GM04504 (cell line): Measurements from ENCODE around the gene ANTXR1.
"Not testable (repeated sequence)": the region's sequence is repeated elsewhere in the genome, so short reads cannot be mapped to it uniquely, and the experiment has no call there.

Experiments used
- DNase-seq: peaks from one replicate; pipeline ENCODE4 v3.0.0-alpha.2; 2012; ENCODE audit warnings: low read depth

ANTXR1 gene

GRCh38 chr2:69165091-69165880 is 152.3 kb downstream of the ANTXR1 start:
- DNase-seq = no peak

DNA sequence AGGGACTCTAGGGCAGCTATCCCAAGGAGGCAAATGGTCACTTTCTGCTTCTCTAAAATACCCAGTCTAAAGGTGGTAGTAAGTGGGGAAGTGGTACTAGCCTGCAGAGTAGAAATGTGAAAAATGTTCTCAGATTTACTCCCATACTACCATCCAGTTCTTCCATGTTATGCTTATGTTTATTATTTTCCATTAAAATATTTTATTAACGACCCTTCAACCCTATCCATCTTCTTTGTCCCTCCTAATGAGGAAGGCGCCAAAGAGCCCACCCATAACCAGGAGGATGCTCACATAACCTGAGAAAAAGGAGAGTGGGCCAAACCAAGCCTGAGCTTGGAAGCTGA is 153.5 kb downstream of the ANTXR1 start:
- no peak for DNase-seq

DNA sequence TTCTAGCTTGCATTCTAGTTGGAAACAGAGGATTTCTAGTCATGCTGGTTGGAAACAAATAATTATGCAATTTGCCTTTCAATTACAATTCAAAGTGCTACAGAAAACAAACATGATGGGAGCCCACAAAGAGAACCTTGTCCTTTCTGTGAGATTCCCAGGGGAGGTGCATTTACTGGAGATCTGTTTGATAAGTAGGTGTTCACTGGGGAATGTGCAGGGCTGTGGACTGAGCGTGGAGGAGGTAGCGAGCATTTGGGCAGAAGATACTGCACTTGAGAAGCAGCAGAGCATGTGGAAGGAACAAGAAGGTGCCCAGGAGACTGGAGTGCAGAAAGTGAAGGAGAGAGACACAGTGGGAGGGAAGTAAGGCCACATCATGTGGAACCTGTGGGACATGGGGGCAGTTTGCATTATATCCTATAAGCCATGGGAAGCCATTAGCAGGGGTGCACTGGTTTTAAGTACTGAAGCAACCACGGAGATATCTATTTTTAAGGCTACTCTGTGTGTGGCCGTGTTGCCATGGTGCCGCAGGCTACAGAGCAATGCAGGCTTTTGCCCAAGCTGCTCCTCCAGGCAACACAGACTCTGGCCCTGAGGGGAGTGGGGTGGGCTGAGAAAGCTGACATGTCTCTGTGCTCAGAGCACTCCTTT is 154.0 kb downstream of the ANTXR1 start:
- no peak for DNase-seq

- no peak for DNase-seq
Measured at GRCh38 chr2:69167469-69167822, 154.5 kb downstream of the ANTXR1 start.

- no peak for DNase-seq
Measured at GRCh38 chr2:69168144-69168813, 155.3 kb downstream of the ANTXR1 start.

- no peak for DNase-seq
Measured at GRCh38 chr2:69168950-69169654, 156.1 kb downstream of the ANTXR1 start.

DNA sequence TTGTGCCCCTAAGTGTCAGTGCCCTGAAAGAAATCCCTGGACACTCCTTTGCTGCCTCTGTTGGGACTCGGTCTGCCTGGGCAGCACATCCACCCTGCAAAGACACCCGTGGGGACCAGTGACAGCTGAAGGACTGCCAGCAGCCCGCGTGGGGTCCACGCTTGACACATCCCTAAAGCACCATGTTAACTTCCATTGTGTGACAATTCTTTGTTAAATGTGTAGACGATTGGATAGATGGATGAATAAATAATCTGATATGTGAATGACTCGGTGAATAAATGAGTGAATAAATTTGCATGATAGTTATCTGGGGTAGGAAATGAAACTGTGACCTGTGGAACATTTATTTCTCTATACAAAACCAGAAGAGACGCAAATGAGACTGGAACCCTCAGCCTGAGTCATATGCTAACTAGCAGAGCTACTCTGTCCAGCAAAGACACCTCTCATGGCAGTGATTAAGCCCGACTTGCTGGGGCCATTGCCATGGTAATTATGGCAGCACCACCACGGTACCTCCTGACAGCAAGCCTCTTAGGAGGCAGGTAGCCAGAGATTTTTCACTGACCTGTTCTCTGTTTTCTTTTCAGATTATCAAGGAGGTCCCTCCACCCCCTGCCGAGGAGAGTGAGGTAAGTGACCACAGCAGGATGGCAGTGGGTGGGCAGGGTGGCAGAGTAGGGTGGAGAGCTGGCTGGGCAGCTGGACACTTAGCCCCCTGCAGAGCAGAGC is 156.8 kb downstream of the ANTXR1 start:
- no peak for DNase-seq

GRCh38 chr2:69170661-69171060 is 157.7 kb downstream of the ANTXR1 start:
- no peak for DNase-seq

GRCh38 chr2:69171116-69171896 is 158.3 kb downstream of the ANTXR1 start:
- DNase-seq = no peak

DNA sequence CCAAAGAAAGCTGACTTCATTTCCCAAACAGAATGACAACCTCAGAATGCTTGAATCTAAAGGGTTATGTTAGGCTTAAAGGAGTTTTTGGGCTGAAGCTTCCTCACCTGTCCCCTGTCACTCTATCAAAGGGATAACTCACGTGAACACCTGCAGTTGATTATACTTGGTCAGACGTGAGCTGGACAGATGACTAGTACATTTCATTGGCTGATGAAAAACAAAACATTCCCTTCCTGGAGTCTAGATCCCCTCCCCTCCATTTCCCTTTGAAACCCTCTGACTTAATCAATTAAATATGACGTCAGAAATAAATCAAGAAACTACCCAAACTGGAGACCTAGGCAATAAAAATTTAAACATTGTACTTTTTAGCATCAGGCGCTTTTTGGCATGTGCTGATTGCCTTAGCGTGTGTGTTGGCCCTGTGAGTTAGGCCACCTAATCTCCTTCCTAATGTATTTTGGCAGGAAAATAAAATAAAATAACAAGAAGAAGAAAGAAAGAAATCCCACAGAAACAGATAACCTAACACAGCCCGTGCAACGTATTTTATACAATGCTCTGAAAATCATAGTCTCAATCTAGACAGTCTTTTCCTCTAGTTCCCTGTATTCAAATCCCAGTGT is 159.0 kb downstream of the ANTXR1 start:
- no peak for DNase-seq

DNA sequence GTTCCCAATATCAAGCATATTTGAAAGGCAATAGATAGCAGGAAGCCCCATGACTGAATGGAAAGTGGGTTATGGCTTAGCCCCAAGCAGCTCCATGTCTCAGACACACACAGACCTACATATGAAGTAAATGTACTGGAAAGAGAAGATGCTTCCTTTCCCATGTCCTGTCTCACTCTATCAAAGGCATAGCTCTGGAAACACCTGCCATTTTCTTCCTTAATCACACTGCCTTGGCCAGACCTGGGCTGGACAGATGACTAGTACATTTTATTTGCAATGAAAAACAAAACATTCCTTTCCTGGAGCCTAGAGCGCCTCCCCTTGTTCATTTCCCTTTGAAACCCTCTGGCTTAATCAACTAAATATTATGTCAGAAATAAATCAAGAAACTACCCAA is 160.7 kb downstream of the ANTXR1 start:
- no peak for DNase-seq

GRCh38 chr2:69174211-69174610 is 161.2 kb downstream of the ANTXR1 start:
- DNase-seq = not testable (repeated sequence)

- DNase-seq = no peak
Measured at GRCh38 chr2:69175790-69176715, 163.1 kb downstream of the ANTXR1 start.

GRCh38 chr2:69177063-69177771 is 164.2 kb downstream of the ANTXR1 start:
- DNase-seq = peak; percentile 95

DNA sequence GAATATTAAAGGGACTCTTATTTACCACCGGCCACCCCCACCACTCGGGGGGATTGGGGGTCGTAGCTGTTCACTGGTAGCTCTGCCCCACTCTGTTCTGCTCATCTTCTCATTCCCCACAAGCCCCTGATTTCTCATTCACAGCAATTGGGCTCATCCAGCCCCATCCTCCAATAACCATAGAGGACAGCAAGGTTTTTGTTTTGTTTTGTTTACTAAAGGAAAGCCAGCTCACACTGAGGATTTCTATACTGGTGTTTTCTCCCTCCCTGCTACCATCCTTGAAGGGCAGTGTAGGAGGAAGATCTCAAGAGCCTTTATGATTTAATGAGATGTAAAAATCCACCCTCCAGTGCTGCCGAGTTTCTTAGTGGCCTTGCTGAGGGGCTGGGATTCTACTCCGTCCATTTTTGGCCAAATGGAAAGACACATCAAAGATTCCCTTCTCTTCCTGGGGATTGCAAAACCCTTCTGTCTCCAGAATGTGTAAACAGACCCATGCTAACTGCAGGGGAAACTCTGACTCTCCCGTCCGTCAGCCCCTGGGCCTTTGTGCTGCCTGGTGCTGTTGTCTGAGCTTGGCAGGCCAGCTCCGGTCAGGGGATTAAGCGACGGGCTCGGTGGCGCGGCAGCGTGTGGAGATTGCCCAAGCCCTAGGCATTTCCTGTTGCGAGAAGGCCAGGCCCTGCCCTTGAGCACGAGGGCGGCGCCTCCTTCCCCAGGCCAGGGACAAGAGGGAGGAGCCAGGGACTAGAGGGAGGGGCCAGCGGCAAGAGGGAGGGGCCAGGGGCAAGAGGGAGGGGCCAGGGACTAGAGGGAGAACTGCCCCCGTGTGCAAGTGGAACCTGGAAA is 165.0 kb downstream of the ANTXR1 start:
- peak; percentile 88 for DNase-seq

DNA sequence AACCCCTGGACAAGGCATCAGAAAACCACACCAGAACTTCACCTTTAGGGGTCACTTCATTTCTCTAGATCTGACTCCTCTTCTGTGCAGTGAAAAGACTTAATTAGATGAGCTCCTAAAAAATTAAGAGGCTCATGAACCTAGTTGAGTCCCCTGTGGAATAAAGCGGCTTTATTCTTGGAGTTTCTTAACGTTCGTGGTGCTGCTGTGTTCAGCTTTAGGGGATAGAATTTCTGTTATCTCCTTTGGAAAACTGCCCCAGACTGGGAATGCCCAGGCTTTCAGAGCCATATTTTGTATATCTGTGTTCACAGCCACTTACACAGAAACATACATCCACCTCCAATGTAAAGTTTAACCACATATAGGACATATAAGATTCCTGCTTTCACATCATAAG is 165.8 kb downstream of the ANTXR1 start:
- DNase-seq = no peak

- DNase-seq = no peak
Measured at GRCh38 chr2:69180227-69180626, 167.2 kb downstream of the ANTXR1 start.

DNA sequence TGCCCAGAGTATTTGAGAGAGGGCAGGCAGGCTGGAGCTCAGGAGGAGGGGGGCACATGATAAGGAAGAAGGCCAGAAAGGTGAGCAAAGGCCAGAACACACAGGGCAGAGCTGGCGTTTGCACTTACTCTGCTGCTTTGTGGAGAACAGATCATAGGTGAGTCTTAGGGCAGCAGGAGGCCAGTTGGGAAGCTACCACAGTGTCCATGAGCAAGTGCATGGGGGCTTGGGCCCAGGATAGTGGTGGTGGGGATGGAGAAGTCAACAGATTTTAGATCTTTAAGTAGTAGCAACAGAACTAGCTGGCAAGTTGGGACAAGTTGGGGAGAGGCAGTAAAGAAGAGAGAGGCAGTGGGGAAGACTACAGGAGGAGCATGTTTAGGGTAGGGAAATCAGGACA is 168.0 kb downstream of the ANTXR1 start:
- no peak for DNase-seq
